Left ventricle myocardium superior (tissue), 1 donor: Measurements from ENCODE around the gene DNM1. TPM values are rescaled to one million over a fixed set of nuclear protein-coding genes. Genes with fewer than 3 reads are reported as not detected.
"Not testable (repeated sequence)": the region's sequence is repeated elsewhere in the genome, so short reads cannot be mapped to it uniquely, and the experiment has no call there.

ENCODE experiments used
- ATAC-seq: fragments of 200-7000 bp; cut with Tn5 transposase; one replicate; pipeline ENCODE4 v1.9.1; 2020; ENCODE audit warnings: mild to moderate bottlenecking, moderate library complexity
- DNase-seq: peaks from one replicate; pipeline ENCODE4 v3.0.0-alpha.2; 2020
- intact Hi-C: fragments of 100-400 bp; cut with micrococcal nuclease; formaldehyde crosslinking; loops from one replicate; pipeline ENCODE4 v1.11.0; 2022
- total RNA-seq: library from RNA; stranded (reverse); fragmentation: NEBNext Ultra II Directional; extraction: Animal tissue kit (Norgen Biotek cat#: 25700); gene quantifications from one replicate; pipeline ENCODE4 v1.2.1, GENCODE V29; 2021
- donor health status: DM: no; HTN: yes; CAD: no; lungs with severe emphysema.

Gene DNM1
- total RNA-seq, 1 donor from 2014 or later = 5.4 TPM

GRCh38 chr9:128216781-128217553 lies 13.8 kb downstream of the DNM1 start:
- no peak for DNase-seq
- peak; percentile 11 for ATAC-seq
- intact Hi-C loops = no loop called here

- no peak for ATAC-seq
- intact Hi-C loops = no loop called here
- DNase-seq = no peak
Measured at GRCh38 chr9:128218172-128218517, 15.0 kb downstream of the DNM1 start.

GRCh38 chr9:128218518-128219389 lies 15.6 kb downstream of the DNM1 start:
- ATAC-seq (peak; percentile 89), DNase-seq (peak; percentile 92)
- intact Hi-C loops = no loop called here

- intact Hi-C loops = no loop called here
- ATAC-seq = no peak
- no peak for DNase-seq
Measured at GRCh38 chr9:128219831-128220230, 16.7 kb downstream of the DNM1 start.

- intact Hi-C loops = no loop called here
- ATAC-seq (no peak), DNase-seq (no peak)
Measured at GRCh38 chr9:128222026-128222425, 18.8 kb downstream of the DNM1 start.

- DNase-seq = no peak
- ATAC-seq = no peak
- intact Hi-C loops = no loop called here
Measured at GRCh38 chr9:128222880-128223670, 19.9 kb downstream of the DNM1 start.

GRCh38 chr9:128224877-128225276 lies 21.7 kb downstream of the DNM1 start:
- intact Hi-C loops = no loop called here
- DNase-seq (no peak), ATAC-seq (no peak)

DNA sequence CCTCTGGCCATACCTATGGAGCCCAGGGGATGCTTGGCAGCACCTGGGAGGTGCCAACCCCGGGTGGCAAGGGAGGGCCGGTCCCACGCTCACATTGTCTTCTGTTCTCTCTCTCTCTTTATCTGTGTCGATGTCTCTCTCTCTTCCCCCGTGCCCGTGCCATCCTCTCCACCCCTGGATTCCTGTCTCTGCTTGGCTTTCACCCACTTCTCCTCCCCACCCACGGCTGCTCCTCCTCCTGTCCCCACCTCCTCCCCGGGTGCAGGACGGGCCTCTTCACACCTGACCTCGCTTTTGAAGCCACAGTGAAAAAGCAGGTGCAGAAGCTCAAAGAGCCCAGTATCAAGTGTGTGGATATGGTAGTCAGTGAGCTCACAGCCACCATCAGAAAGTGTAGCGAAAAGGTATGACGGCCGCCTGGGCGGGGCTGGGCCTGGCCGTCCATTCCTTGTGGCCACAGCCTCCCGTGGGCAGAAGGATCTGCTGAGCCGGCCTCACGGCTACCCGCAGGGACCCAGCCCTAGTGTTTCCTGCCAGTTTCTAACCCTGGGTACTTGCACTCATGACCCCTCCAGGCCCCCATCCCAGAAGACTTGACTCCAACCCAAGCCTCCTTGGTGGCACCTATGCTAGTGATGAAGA lies 22.7 kb downstream of the DNM1 start:
- DNase-seq (no peak), ATAC-seq (no peak)
- intact Hi-C loops = no loop called here

DNA sequence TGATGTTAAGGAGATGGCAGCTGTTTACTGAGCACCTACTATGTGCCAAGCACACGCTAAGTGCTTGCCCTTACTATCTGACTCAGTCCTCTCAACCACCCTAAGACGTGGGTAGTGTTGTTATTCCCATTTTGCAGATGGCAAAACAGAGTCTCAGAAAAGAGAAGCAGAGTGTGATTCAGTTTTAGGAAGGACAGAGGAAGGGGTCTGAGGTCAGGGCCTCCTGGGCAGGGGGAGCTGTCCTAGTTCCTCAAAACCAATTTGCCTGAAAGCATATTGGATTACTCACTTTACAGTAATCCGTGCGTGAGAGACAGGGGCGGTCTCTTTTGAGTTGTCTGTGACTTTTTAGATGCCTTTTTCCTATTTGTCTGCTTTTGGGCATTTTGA lies 23.2 kb downstream of the DNM1 start:
- DNase-seq (no peak), ATAC-seq (no peak)
- intact Hi-C loops = no loop called here

DNA sequence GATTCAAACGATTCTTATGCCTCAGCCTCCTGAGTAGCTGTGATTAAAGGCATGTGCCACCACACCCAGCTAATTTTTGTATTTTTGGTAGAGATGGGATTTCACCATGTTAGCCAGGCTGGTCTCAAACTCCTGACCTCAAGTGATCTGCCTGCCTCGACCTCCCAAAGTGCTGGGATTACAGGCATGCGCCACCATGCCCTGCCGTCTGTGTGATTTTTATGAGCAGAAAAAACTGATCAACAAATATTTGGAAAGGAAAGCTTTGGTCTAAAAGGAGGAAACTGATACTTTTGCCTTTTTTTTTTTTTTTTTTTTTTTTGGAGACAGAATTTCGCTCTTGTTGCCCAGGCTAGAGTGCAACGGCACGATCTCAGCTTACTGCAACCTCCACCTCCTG lies 27.7 kb downstream of the DNM1 start:
- ATAC-seq, intact Hi-C loops, DNase-seq: not testable (repeated sequence)

- intact Hi-C loops = no loop called here
- ATAC-seq = peak; percentile 62
- no peak for DNase-seq
Measured at GRCh38 chr9:128231638-128232527, 28.7 kb downstream of the DNM1 start.

DNA sequence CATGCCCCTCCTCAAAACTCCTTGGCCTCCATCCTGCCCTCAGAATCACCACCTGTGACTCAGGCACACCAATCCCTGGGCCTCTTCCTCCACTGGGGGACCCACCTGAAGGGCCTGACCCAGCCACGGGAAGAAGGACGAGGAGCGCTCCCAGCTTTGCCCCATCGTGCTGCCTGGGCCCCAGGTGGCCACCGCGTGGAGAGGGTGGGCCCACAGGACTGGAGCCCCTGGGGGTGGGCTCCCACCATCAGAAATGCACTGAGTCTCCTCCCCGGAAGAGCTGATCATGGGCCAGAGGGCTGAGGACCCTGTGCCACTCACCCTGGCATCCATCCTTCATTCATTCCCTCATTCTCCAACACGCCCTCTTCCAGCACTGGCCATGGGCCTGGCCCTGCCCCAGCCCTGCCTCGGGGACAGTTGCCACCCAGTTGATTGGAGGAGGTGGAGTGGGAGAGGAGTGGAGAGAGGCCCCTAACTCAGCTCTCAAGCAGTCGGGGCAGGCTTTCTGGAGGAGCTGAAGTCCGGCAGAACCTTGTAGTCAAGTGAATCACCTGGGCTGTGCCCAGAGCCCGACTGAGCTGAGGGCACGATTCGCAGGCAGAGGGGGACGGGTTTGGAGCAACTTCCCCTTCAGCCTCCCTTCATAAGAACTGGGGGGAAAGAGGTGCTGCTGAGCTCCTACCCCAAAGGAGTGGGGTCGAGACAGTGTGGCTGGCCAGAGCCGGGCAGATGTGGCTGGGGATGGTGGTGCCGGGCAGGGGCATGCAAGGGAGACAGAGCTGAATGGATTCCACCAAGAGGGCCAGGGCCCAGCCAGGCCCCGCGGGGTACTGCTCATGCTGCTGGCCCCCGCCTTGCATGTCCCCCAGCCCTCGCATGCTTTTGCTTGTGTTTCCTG lies 29.6 kb downstream of the DNM1 start:
- intact Hi-C loops = no loop called here
- DNase-seq (no peak), ATAC-seq (no peak)

DNA sequence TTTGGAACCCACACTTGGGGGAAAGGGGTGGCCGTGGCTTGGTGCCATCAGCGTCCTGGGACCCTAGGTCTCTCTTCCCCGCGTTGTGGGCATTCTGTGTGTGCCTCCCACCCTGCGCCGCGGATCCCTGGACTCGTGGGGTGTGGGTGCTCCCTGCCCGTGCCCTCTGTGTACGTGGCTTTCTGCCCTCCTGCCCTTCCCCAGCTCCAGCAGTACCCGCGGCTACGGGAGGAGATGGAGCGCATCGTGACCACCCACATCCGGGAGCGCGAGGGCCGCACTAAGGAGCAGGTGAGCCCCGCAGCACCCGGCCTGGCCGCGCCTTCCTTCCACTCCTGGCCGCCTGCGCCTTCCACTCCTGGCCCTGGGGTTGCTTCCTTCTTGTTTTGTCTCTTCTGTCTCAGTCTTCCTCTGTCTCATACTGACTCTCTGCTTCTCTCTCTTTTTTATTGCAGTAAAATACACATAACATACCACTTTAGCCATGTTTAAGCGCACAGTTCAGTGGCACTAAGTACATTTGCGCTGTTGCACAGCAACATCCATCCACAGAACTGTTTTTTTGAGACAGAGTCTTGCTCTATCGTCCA lies 30.7 kb downstream of the DNM1 start:
- DNase-seq (no peak), ATAC-seq (no peak)
- intact Hi-C loops = no loop called here

DNA sequence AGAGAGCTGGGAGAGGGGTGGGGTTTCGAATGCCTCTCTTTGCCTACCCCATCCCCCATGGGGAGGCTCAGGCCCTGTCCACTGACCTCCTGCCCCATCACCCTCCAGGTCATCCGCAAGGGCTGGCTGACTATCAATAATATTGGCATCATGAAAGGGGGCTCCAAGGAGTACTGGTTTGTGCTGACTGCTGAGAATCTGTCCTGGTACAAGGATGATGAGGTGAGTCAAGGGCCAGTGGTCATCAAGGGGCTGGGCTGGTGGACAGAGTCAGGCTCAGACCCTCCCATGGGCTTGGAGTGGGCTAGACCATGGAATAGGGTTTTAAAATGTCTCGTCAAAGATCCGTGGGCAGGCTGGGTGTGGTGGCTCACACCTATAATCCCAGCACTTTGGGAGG lies 38.9 kb downstream of the DNM1 start:
- intact Hi-C loops = no loop called here
- ATAC-seq (no peak), DNase-seq (no peak)

GRCh38 chr9:128242828-128243214 lies 39.6 kb downstream of the DNM1 start:
- peak; percentile 77 for DNase-seq
- peak; percentile 55 for ATAC-seq
- intact Hi-C loops = no loop called here

DNA sequence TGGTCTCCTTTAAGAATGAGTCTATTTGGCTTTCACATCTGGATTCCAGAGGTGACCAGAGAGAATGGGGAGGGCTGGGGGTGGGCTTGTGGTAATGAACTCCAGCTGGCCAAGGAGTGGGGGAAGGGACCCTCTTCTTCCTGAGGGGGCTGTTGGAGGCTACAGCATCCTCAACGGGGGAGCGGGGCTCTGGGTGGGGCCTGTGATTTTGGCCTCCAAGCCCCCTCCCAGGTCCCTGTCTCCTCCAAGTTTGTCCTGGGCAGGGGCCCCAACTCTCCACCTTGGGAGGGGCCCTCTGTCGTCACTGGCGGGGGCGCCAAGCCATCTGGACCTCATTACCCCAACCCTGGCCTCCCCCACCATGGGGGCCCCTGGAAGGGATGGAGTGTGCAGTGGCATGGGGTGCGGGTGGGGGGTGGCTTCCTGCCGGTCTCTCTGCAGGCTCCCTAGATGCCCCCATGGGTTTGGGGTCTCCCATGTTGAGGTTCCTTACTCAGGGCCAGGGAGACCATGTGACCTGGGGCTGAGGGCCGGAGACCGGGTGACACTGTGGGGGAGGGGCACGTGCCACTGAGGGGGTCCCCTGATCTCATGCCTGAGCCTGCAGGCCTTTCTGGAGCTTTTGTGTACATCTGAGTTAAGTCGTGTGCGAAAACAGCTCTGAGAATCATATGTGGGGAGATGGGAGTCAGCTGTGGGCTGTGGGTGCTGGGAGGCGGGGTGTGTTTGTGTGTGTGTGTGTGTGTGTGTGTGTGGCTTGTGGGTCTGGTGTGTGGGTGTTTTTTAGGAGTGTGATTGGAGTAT lies 40.2 kb downstream of the DNM1 start:
- ATAC-seq (peak; percentile 45), DNase-seq (peak; percentile 71)
- intact Hi-C loops = no loop called here
